ENCODE results near the gene SORCS2. TPM values are rescaled to one million over a fixed set of nuclear protein-coding genes. Genes with fewer than 3 reads are reported as not detected.

Gene SORCS2
- polyA plus RNA-seq, 1 of the 3 experiments (the other 2 are of a cell fraction): 1.6 TPM

GRCh38 chr4:7414736-7415510 is 222.6 kb downstream of the SORCS2 start (continued):
- TF ChIP-seq REST (IDR thresholded peaks at IDR 0.05; ENCODE audit: low read depth, low read length): no peak

- no peaks in the 10 kb centered on the region for H3K9me3 ChIP-seq
- H3K4me2 ChIP-seq: no peak overlapping the region
- no peaks in the 10 kb centered on the region for H3K27me3 ChIP-seq (ENCODE audit: insufficient read depth)
- POLR2A ChIA-PET: no interaction called here
- TF ChIP-seq GATA2 (CRISPR knock-in tag; IDR thresholded peaks at IDR 0.05): no peak
- TF ChIP-seq JUND (IDR thresholded peaks at IDR 0.05): no peak
- no peak for TF ChIP-seq GABPA (IDR thresholded peaks at IDR 0.05; ENCODE audit: low read depth)
- TF ChIP-seq FOXJ3 (CRISPR knock-in tag; IDR thresholded peaks at IDR 0.05): no peak
- TF ChIP-seq RCOR1 (IDR thresholded peaks at IDR 0.05; ENCODE audit: low read length): no peak
- H3K4me1 ChIP-seq (ENCODE audit: control insufficient read depth in 1 of 2, insufficient read depth in 2 of 2, low read depth in 1 of 2, low read length in 1 of 2): peaks cover 0 to 14% of the 10 kb centered on the region in 2 experiments; a peak in 1 of 4 replicates
- no peak overlapping the region for H3K9ac ChIP-seq
- no peaks in the 10 kb centered on the region for H4K20me1 ChIP-seq (ENCODE audit: insufficient read depth)
- H3K4me3 ChIP-seq (ENCODE audit: low read depth in 2 of 2, low read length in 1 of 2): no peak overlapping the region
- CTCF ChIA-PET: no interaction called here
- no peaks in the 10 kb centered on the region for H3F3A ChIP-seq (replicated peaks; ENCODE audit: insufficient read depth)
- H2AFZ ChIP-seq (ENCODE audit: low read depth): no peak overlapping the region
- no peak for DNase-seq
- H3K27ac ChIP-seq (ENCODE audit: low read depth in 2 of 2, low read length in 1 of 2): no peak overlapping the region
- H3K36me3 ChIP-seq (replicated peaks in 1 of 2; ENCODE audit: control insufficient read depth in 1 of 2, insufficient read depth in 2 of 2, low read length in 1 of 2): no peaks in the 10 kb centered on the region
- WGBS (ENCODE audit: low lambda C conversion rate): 63% methylated on average over 16 of the region's 16 CpGs
- no peaks in the 10 kb centered on the region for H3K79me2 ChIP-seq (ENCODE audit: insufficient read depth)
- H3K9me2 ChIP-seq: no peaks in the 10 kb centered on the region
Observed at GRCh38 chr4:7415927-7416686, 223.8 kb downstream of the SORCS2 start.

- H3K36me3 ChIP-seq (replicated peaks in 1 of 2; ENCODE audit: control insufficient read depth in 1 of 2, insufficient read depth in 2 of 2, low read length in 1 of 2): no peaks in the 10 kb centered on the region
- no peaks in the 10 kb centered on the region for H3K79me2 ChIP-seq (ENCODE audit: insufficient read depth)
- ChIA-PET CTCF (no interaction called here), POLR2A (no interaction called here)
- H3K27ac ChIP-seq (ENCODE audit: low read depth in 2 of 2, low read length in 1 of 2): no peak overlapping the region
- H2AFZ ChIP-seq (ENCODE audit: low read depth): no peak overlapping the region
- no peak for TF ChIP-seq RFX5 (IDR thresholded peaks at IDR 0.05; ENCODE audit: low read length)
- TF ChIP-seq USF1 (IDR thresholded peaks at IDR 0.05; ENCODE audit: borderline replicate concordance, low read depth): no peak
- no peak for TF ChIP-seq GABPA (IDR thresholded peaks at IDR 0.05; ENCODE audit: low read depth)
- no peak for TF ChIP-seq CTCF (IDR thresholded peaks at IDR 0.05)
- TF ChIP-seq TAF1 (IDR thresholded peaks at IDR 0.05; ENCODE audit: borderline replicate concordance, low read depth, low read length): no peak
- TF ChIP-seq REST (IDR thresholded peaks at IDR 0.05; ENCODE audit: low read depth, low read length): no peak
- H3K4me3 ChIP-seq (ENCODE audit: low read depth in 2 of 2, low read length in 1 of 2): no peak overlapping the region
- no peak overlapping the region for H3K9ac ChIP-seq
- H3K4me1 ChIP-seq (ENCODE audit: control insufficient read depth in 1 of 2, insufficient read depth in 2 of 2, low read depth in 1 of 2, low read length in 1 of 2): peaks cover 0 to 10% of the 10 kb centered on the region in 2 experiments; a peak in 1 of 4 replicates
- H3K27me3 ChIP-seq (ENCODE audit: insufficient read depth): no peaks in the 10 kb centered on the region
- H3K4me2 ChIP-seq: no peak overlapping the region
- 63% methylated on average over 14 of the region's 14 CpGs for WGBS (ENCODE audit: low lambda C conversion rate)
- no peaks in the 10 kb centered on the region for H3K9me2 ChIP-seq
- no peaks in the 10 kb centered on the region for H3K9me3 ChIP-seq
- H3F3A ChIP-seq (replicated peaks; ENCODE audit: insufficient read depth): no peaks in the 10 kb centered on the region
- no peaks in the 10 kb centered on the region for H4K20me1 ChIP-seq (ENCODE audit: insufficient read depth)
- DNase-seq: peak; percentile 2
Observed at GRCh38 chr4:7416745-7417432, 224.6 kb downstream of the SORCS2 start.

Measured in SK-N-SH (cell line).